IMR-90 (cell line): ENCODE data around the gene DCHS1. TPM values are rescaled to one million over a fixed set of nuclear protein-coding genes. Genes with fewer than 3 reads are reported as not detected.

Source experiments
- ATAC-seq: fragments of 200-7000 bp; cut with Tn5 transposase; 2 replicates; pipeline ENCODE4 v1.9.1; 2020; ENCODE audit warnings: low read depth, mild to moderate bottlenecking, moderate library complexity
- BruUV-seq: library from RNA; stranded (reverse); fragments of 400-500 nt; replicated peaks from 2 replicates; lab custom pipeline; 2021; lab: Mats Ljungman, UMichigan
- CTCF ChIA-PET: fragments of 300-600 bp; formaldehyde crosslinking; extraction: SDS; loops from one replicate; lab custom pipeline; 2021; ENCODE audit warnings: antibody characterized with exemption; lab: Yijun Ruan, JAX
- POLR2A ChIA-PET: fragments of 300-600 bp; sonication (Branson Sonifier 250); formaldehyde crosslinking; loops from one replicate; lab custom pipeline; 2022; ENCODE audit warnings: antibody characterized with exemption; ENCODE audit not compliant: unreplicated experiment; lab: Charles Lee
- DNase-seq: peaks from one replicate; pipeline ENCODE4 v3.0.0; 2013
- H2AFZ ChIP-seq: replicated peaks from 2 replicates; pipeline ENCODE3; 2013; ENCODE audit warnings: low read length, mild to moderate bottlenecking; ENCODE audit not compliant: poor library complexity
- H2AK5ac ChIP-seq: 2 replicates; pipeline ENCODE4 v1.6.1; 2013; ENCODE audit warnings: low read depth, low read length, inconsistent platforms
- H2AK9ac ChIP-seq: replicated peaks from 2 replicates; pipeline ENCODE3; 2013; ENCODE audit warnings: mild to moderate bottlenecking, low read depth, low read length, moderate library complexity; ENCODE audit not compliant: poor library complexity
- H2BK120ac ChIP-seq: 2 replicates; pipeline ENCODE4 v1.6.1; 2013; ENCODE audit warnings: low read depth, low read length, inconsistent platforms
- H2BK15ac ChIP-seq: 3 replicates; pipeline ENCODE4 v1.6.1; 2013; ENCODE audit warnings: low read depth, low read length, inconsistent platforms
- H2BK20ac ChIP-seq: 2 replicates; pipeline ENCODE4 v1.6.1; 2013; ENCODE audit warnings: low read depth, mild to moderate bottlenecking, inconsistent platforms, low read length, moderate library complexity
- H2BK5ac ChIP-seq: 2 replicates; pipeline ENCODE4 v1.6.1; 2013; ENCODE audit warnings: mild to moderate bottlenecking, low read depth, low read length, inconsistent platforms; ENCODE audit not compliant: poor library complexity, severe bottlenecking
- H3K14ac ChIP-seq: replicated peaks from 2 replicates; pipeline ENCODE4 v1.6.1; 2013; ENCODE audit warnings: low read depth, low read length, inconsistent platforms
- H3K18ac ChIP-seq: 2 replicates; pipeline ENCODE4 v1.6.1; 2013; ENCODE audit warnings: low read depth, low read length, control low read depth
- H3K23ac ChIP-seq: 2 replicates; pipeline ENCODE4 v1.6.1; 2013; ENCODE audit warnings: low read depth, low read length, inconsistent platforms
- H3K27ac ChIP-seq: 2 replicates; pipeline ENCODE4 v1.5.1; 2013; ENCODE audit warnings: mild to moderate bottlenecking, control low read depth, low read length; ENCODE audit not compliant: insufficient read depth
- H3K27me3 ChIP-seq: 2 replicates; pipeline ENCODE4 v1.6.1; 2013; ENCODE audit warnings: low read length; ENCODE audit not compliant: control insufficient read depth, insufficient read depth
- H3K36me3 ChIP-seq: 2 replicates; pipeline ENCODE4 v1.6.1; 2013; ENCODE audit warnings: low read length, mixed read lengths; ENCODE audit not compliant: control insufficient read depth, insufficient read depth
- H3K4ac ChIP-seq: 2 replicates; pipeline ENCODE4 v1.6.1; 2013; ENCODE audit warnings: low read depth, low read length, inconsistent platforms
- H3K4me1 ChIP-seq: 2 replicates; pipeline ENCODE4 v1.6.1; 2013; ENCODE audit warnings: low read length, mixed read lengths; ENCODE audit not compliant: control insufficient read depth, insufficient read depth
- H3K4me2 ChIP-seq: 2 replicates; pipeline ENCODE4 v1.6.1; 2013; ENCODE audit warnings: low read depth, mild to moderate bottlenecking, control low read depth, low read length, moderate library complexity
- H3K4me3 ChIP-seq: 2 replicates; pipeline ENCODE4 v1.5.1; 2013; ENCODE audit warnings: low read depth, mild to moderate bottlenecking, control low read depth, low read length, moderate library complexity; ENCODE audit not compliant: insufficient read depth
- H3K56ac ChIP-seq: 2 replicates; pipeline ENCODE4 v1.6.1; 2013; ENCODE audit warnings: low read length, inconsistent platforms; ENCODE audit not compliant: insufficient read depth; ENCODE audit errors: extremely low read depth
- H3K79me1 ChIP-seq, 2 experiments: 2 replicates each; pipeline ENCODE4 v1.6.1; 2013; ENCODE audit warnings: low read length in 2 of 2, inconsistent platforms in 1 of 2, low read depth in 1 of 2
- H3K9ac ChIP-seq: 2 replicates; pipeline ENCODE4 v1.6.1; 2013; ENCODE audit warnings: low read depth, low read length, control low read depth
- H3K9me1 ChIP-seq: 2 replicates; pipeline ENCODE4 v1.6.1; 2013; ENCODE audit warnings: low read length, inconsistent platforms; ENCODE audit not compliant: insufficient read depth
- H3K9me3 ChIP-seq: 2 replicates; pipeline ENCODE4 v1.6.1; 2013; ENCODE audit warnings: low read length; ENCODE audit not compliant: control insufficient read depth, insufficient read depth
- H4K20me1 ChIP-seq: 2 replicates; pipeline ENCODE4 v1.6.1; 2013; ENCODE audit warnings: low read length, inconsistent platforms; ENCODE audit not compliant: insufficient read depth
- H4K5ac ChIP-seq: 2 replicates; pipeline ENCODE4 v1.6.1; 2013; ENCODE audit warnings: mild to moderate bottlenecking, low read depth, low read length, control low read depth
- H4K8ac ChIP-seq, 2 experiments: 2 replicates each; pipeline ENCODE4 v1.6.1; 2013; ENCODE audit warnings: low read depth in 2 of 2, low read length in 2 of 2, control low read depth in 1 of 2, inconsistent platforms in 1 of 2
- H4K91ac ChIP-seq: 2 replicates; pipeline ENCODE4 v1.6.1; 2013; ENCODE audit warnings: low read depth, low read length, inconsistent platforms; ENCODE audit not compliant: insufficient read depth
- FOS ChIP-seq: fragments of 150-350 bp; IDR thresholded peaks from 2 replicates; pipeline ENCODE4 v1.6.1; 2016; ENCODE audit warnings: low read depth, low read length
- MAFK ChIP-seq: IDR thresholded peaks from 2 replicates; pipeline ENCODE4 v1.6.1; 2012; ENCODE audit warnings: low read depth, low read length, improper control_type of control experiment
- RAD21 ChIP-seq: IDR thresholded peaks from 2 replicates; pipeline ENCODE4 v1.6.1; 2012; ENCODE audit warnings: low read length, improper control_type of control experiment
- RFX5 ChIP-seq: IDR thresholded peaks from 2 replicates; pipeline ENCODE4 v1.8.0; 2012; ENCODE audit warnings: low read depth, mild to moderate bottlenecking, low read length, moderate library complexity
- WGBS, 2 experiments: methylation state at CpG; one replicate each; pipeline versions ENCODE4 v1.1.5 to v1.1.7; 2013; ENCODE audit warnings: missing lambda C conversion rate in 2 of 2; ENCODE audit not compliant: insufficient read length in 1 of 2; ENCODE audit errors: extremely low coverage in 2 of 2; 5-methylcytosine and 5-hydroxymethylcytosine counted together
- dilution Hi-C: fragments of 300-500 bp; cut with HindIII; formaldehyde crosslinking; loops from one replicate; pipeline ENCODE4 v1.14.3; 2018; ENCODE audit warnings: low sequenced_read_pairs; ENCODE audit not compliant: unreplicated experiment
- in situ Hi-C: fragments of 300-500 bp; cut with MboI; formaldehyde crosslinking; loops from 3 replicates; pipeline ENCODE4 v1.14.3; 2019; ENCODE audit warnings: low sequenced_read_pairs, inconsistent platforms, mixed read lengths
- intact Hi-C: fragments of 100-400 bp; cut with micrococcal nuclease; formaldehyde crosslinking; loops from 2 replicates; pipeline ENCODE4 v1.10.0; 2022
- polyA plus RNA-seq, 3 experiments: library from polyadenylated mRNA; depleted of rRNA; stranded (reverse); fragments of >200 nt; gene quantifications; 2 replicates each; pipeline ENCODE4 v1.2.3, GENCODE V29; 2012; ENCODE audit warnings: low replicate concordance in 1 of 3
- total RNA-seq: library from RNA; depleted of rRNA; stranded (reverse); fragments of >200 nt; gene quantifications from 2 replicates; pipeline ENCODE4 v1.2.3, GENCODE V29; 2012
- TF ChIP-seq, protein P1 (sequence below): conservative IDR thresholded peaks from 2 replicates; pipeline ENCODE4 v1.5.1; 2012; ENCODE audit warnings: mild to moderate bottlenecking, low read depth, low read length, improper control_type of control experiment

Gene DCHS1
- total and polyA plus RNA-seq, 2 of the 4 experiments (the other 2 are of a cell fraction): 1.4 to 3.3 TPM

DNA sequence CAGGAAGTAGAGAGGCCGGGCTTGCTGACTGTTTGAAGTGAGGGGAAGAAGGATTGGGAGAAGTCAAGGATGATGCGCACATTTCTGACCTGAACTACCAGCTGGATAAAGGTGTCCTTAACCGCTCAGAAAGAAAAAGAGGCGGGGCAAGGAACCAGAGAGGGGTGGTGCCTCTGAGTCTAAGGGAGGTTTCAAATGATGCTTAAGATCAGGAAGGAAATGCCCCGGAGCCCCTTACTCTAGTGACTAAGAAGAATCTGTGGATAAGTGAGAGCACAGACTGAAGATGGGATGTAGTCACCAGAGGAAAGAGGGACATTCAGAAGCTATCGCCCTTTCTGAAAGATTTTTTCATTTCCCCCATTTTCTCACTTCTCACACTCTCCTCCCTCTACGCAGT is 12.7 kb downstream of the DCHS1 start:
- Histone ChIP-seq H2AFZ (no peak overlapping the region), H3K4me1 (peaks cover 19% of the 10 kb centered on the region), H3K27ac (no peak overlapping the region), H2AK5ac (no peak overlapping the region), H2BK20ac (no peak overlapping the region), H4K20me1 (peaks cover 5% of the 10 kb centered on the region; the same call in 1 of the 2 replicates), H3K79me1 (peaks cover 5 to 36% of the 10 kb centered on the region in 2 experiments; a peak in 3 of 4 replicates), H3K4me2 (no peak overlapping the region), H3K9me1 (peaks cover 20% of the 10 kb centered on the region), H3K36me3 (peaks cover 25% of the 10 kb centered on the region), H4K91ac (no peak overlapping the region), H2AK9ac (no peak overlapping the region), H4K8ac (no peak overlapping the region), H3K14ac (no peak overlapping the region), H2BK15ac (no peak overlapping the region), H3K56ac (no peak overlapping the region), H3K27me3 (no peaks in the 10 kb centered on the region), H4K5ac (no peak overlapping the region), H3K4me3 (no peak overlapping the region), H3K4ac (no peak overlapping the region), H3K23ac (no peak overlapping the region), H2BK5ac (no peak overlapping the region), H2BK120ac (no peak overlapping the region), H3K9me3 (no peaks in the 10 kb centered on the region), H3K9ac (no peak overlapping the region), H3K18ac (no peak overlapping the region)
- intact Hi-C loops (no loop called here), in situ Hi-C loops (no loop called here), dilution Hi-C loops (no loop called here)
- TF ChIP-seq, protein P1, sequence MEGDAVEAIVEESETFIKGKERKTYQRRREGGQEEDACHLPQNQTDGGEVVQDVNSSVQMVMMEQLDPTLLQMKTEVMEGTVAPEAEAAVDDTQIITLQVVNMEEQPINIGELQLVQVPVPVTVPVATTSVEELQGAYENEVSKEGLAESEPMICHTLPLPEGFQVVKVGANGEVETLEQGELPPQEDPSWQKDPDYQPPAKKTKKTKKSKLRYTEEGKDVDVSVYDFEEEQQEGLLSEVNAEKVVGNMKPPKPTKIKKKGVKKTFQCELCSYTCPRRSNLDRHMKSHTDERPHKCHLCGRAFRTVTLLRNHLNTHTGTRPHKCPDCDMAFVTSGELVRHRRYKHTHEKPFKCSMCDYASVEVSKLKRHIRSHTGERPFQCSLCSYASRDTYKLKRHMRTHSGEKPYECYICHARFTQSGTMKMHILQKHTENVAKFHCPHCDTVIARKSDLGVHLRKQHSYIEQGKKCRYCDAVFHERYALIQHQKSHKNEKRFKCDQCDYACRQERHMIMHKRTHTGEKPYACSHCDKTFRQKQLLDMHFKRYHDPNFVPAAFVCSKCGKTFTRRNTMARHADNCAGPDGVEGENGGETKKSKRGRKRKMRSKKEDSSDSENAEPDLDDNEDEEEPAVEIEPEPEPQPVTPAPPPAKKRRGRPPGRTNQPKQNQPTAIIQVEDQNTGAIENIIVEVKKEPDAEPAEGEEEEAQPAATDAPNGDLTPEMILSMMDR: no peak
- no peak for TF ChIP-seq MAFK
- no peak for TF ChIP-seq RFX5
- TF ChIP-seq FOS: no peak
- TF ChIP-seq RAD21: no peak
- CTCF ChIA-PET: no interaction called here
- ATAC-seq: no peak
- POLR2A ChIA-PET: no interaction called here
- no peak for DNase-seq
- 86% methylated on average over 6 of the region's 7 CpGs; no CpG with 5 or more reads in 1 of the 2 experiments for WGBS, 2 experiments
- no TSS peak for BruUV-seq
